GM19397 (cell line): ENCODE results near the gene GMPR2.

Source experiments
- ATAC-seq: cut with Tn5 transposase; IDR thresholded peaks from one replicate; pipeline ENCODE4 v1.9.1; 2021; ENCODE audit warnings: mild to moderate bottlenecking, moderate library complexity; ENCODE audit not compliant: unreplicated experiment

Gene GMPR2

DNA sequence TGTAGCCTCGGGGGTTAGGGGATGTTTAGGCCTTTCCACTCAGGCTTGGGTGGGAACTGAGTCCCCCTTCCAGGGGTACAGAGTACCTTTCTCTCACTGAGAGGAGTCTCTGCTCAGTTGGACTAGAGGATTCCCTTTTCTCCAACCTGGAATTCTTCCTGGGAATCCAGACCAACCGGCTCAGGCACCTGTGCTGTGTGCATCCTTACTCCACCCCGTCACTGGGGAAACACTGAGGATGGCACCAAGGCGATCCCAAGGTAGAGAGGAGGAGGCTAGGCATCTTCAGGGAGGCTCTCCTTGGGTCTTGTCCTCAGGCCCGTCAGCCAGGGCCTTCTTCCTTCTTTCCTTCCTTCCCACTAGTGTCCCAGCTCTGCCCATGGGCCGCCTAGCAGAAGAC lies 31.1 kb downstream of the GMPR2 start:
- no peak for ATAC-seq

DNA sequence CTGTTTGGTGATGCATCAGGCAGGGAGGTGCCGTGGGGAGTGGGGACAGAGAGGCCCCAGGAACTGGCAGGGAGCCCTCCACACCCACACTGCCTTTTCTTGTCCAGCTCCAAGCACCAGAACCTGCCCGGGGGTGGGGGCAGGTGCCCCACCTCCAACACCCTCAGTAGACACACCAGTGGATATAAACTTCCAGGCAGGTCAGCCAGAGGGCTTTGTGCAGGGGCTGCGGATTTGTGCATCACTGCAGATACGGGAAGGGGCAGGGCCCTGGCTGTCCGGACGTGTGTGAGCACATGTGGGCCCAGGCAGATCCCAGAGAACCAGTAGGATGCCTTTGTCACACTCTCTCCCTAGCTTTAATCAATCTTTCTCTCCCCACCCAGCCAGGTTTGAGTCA lies 31.6 kb downstream of the GMPR2 start:
- ATAC-seq: no peak

DNA sequence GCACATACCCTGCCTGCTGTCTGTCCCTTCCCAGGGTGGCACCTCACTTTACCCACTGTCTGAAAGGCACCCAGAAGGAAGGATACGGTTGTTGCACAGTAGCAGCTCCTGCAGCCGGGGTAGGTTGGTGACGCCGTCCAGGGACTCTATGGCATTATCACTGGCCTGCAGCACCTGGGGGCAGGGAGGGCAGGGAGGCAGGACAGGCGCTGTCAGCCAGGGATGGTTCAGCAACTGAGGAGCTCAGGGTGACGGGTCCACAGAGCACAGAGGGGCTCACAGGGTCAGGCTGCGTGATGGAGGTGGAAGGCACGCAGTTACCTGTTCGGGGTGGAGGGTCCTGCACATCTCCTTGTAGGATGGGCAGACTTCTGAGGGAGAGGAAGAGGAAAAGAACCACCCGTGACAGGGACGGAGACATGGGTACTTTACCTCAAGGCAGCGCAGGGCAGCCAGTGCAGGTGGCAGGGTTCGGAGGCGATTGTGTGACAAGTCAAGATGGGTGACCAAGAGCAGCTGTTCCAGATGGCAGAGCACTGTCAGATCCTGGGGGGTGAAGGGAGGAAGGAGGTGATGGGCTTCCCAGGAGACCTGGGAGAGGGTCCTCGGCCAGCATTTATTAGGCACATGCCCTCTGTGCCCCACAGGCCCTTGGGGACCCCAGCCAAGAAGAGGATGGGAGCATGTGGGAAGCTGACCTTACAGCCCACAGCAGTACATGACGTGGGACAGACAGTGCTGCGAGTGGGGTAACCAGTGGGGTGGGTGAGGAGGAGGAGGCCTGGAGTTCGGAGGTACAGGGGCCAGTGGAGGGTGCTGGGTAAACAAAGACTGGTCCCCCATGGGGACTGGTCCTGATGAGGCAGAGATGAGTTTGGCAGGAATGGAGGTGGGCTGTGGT lies 33.9 kb downstream of the GMPR2 start:
- ATAC-seq: no peak

DNA sequence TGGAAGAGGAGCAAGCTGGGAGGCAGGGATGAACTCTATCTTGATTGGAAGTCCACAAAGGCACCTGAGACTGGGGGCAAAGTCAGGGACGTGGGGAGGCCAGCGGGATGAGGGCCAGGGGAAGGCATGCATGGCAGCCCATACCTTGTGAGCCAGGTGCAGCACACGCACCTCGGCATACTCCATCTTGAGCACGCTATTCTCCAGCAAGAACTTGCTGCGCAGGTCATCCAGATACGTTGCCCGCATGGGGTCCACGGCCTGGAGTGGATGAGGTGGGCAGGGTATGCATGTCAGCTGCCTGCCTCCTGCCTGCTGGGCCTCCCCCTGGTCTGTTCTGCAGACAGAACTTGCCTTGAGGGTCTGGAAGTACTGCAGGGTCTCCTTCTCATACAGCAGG lies 34.8 kb downstream of the GMPR2 start:
- no peak for ATAC-seq

DNA sequence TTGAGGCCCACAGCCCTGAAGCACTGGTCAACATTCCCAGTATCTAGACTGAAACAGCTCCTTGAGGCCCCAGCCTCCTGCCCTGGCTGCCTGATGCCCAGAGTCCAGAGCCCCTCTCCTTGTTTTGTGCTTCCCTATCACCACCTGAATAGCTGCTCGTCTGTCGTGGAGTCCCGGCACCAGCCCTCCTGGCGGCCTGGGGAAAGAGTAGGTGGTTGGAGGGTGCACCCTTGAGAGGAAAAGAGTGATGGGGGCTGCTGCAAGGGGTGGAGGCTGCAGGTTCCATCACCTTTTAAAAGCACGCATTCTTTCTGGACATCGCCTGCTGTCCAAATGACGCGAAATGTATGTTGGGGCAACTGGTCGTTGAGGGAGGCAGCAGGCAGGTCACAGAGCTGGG lies 35.5 kb downstream of the GMPR2 start:
- ATAC-seq: no peak

DNA sequence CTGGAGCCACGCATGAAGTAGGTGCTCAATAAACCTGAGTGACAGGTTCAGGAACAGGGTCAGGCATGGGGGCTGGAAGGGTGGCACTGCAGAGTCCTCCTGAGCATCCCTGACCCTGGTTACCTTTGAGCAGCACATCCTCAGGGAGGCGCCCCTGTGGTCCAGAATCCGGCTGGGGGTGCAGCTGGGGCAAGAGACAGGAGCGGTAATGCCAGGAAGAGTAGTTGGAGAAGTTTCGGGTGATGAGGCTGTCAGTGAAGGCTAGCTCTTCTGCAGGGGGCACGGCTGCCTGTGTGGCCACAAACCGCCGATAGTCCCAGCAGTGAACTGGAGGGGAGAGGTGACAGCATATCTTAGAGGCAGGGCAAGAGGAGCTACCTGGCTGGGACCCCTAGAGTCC lies 36.6 kb downstream of the GMPR2 start:
- no peak for ATAC-seq

DNA sequence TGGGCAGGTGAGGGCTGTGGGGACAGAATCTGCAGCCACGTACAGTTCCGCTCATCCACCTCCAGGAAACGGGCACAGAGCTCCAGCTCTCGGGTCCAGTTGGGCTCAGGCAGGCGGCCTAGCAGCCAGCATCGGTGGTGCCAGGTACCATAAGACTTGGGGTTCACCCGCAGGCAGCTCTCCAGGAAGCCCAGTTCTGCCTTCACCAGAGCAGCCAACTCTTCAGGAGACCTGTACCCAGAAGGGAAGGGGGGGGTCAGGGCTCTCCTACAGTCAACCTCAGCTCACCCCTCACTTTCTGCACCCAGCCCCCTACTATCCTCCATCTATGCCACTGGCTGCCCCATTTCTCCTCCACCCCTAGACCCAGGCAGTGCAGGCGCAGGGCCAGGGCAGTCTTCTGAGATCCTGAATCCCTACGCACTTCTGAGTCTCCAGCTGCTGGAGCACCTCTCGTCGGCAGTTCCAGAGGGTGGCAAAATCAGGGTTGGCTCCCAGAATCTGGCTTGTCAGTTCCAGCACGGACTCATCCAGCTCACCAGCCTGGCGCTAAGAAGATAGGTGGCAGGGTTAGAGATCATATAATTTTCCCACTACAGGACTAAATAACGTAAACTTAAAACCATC lies 37.3 kb downstream of the GMPR2 start:
- ATAC-seq: no peak

DNA sequence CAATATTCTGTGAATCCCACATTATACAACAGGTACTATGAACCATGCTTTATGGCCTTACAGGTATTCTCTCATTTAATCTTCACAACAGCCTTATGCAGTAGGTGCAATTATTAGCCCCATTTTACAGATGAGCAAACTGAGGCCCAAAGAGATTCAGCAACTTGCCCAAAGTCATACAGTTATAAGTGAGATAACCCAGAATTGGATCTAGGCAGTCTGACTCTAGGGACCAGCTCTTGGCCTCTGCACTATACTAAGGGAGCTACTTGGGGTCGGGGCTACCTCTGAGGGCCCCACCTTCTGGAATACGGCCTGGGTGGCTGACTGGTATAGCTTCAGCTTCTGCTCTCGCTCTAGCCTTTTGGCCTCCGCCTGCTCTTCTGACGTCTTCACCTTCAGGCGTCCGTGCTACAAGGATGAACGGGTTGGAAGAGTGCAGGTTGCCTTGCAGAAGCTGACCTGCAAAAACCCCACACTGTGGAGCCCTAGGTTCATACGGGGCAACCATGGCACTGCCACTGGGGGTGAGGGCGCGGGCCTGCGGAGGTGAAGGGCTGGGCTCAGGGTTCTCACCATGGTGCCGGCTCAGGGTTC lies 37.9 kb downstream of the GMPR2 start:
- ATAC-seq: no peak

DNA sequence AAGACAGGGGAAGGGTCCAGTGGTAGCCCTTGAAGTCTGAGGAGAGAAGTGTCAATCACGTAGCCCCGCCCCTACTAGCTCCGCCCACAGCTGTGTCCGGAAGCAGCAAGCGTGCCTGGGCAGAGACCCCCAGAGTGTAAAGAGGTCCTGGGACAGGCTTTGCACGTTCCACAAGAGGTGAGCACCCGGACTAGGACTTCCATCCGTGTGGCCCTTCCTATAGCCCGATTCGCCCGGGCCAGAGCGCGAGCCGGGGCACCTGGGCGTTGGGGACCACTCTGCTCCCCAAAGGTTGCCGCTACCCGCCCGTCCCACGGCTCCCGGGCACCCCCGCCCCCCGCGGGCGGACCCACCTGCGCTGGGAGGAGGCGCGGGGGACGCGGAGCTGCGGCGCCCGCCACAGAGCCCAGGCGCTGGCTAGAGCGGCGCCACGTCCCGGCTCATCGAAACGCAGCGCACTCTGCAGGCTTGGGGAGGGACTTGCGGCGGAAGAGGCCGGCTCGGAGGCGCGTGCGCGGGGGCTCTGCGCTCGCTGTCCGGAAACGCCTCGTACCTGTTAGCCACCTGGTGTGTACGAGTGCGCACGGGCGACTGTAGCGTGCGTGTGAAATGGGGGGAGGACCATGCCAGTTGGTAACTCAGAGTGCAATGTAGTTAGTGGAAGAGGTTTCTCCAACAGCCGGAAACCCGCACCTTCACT lies 38.6 kb downstream of the GMPR2 start, which contains the start of gene RABGGTA:
Gene RABGGTA (minus strand): TSS at position 464 of the 700 bp plus-strand sequence. CDS start 482 bp downstream, outside the sequence.
- peak; percentile 89 for ATAC-seq

DNA sequence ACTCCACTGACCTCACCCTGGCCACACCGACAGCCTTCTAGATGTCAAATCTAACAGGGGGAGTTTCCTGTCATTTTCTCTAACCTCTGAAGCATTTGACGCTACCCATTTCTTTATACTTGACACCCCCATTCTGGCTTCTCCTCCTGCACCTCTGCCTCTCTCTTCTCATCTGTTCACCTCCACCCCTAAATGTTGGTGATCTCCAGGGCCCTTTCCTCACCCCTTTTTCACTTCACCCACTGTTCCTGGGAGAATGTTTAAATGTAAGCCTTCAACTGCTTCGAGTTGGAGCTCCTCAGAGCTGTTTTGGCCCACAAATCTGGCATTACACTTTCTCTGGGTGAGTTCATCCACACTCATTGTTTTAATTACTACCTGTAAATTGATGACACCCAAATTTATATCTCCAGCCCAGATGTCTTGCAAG lies 39.1 kb downstream of the GMPR2 start:
- no peak for ATAC-seq

DNA sequence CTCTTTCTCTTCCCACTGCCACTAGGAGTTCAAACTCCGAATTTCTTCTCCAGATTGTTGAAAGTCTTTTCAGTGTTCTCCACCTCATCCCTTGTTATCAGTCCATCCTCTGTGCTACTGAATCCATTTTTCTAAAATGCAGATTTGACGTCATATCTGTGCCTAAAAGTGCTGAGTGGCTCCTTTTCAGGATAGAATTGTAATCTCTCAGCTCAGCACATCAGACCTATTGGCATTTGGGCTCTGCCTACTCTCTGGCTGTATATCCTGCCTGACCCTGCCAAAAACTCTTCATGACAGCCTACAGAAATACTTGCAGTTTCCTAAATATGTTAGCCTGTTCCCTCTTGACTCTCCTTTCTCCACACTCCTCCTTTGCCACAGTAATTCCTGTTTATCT lies 39.7 kb downstream of the GMPR2 start:
- no peak for ATAC-seq

DNA sequence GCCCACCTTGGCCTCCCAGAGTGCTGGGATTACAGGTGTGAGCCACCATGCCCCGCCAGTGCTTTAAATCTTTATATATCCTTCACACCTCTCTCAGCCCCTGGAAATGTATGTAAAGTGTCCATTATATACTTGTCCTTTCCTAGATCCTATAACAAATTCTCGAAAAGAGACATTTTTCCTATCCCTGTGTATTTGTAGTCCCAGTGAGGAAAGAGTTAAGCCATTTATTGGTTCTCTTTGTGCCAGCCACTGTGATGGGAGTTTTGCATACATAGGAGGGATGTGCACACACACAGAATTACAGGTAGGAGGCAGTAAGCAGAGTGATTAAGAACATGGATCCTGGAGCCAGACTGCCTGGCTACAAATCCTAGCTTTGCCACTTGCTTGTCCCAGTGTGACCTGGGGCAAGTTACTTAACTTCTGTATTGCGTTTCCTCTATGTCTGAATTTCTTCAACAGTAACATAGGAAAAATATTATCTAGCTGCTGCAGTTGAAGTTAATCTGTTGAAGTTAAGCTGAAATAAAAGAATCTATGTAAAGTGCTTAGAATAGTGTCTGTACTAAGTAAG lies 40.8 kb downstream of the GMPR2 start:
- ATAC-seq: no peak

DNA sequence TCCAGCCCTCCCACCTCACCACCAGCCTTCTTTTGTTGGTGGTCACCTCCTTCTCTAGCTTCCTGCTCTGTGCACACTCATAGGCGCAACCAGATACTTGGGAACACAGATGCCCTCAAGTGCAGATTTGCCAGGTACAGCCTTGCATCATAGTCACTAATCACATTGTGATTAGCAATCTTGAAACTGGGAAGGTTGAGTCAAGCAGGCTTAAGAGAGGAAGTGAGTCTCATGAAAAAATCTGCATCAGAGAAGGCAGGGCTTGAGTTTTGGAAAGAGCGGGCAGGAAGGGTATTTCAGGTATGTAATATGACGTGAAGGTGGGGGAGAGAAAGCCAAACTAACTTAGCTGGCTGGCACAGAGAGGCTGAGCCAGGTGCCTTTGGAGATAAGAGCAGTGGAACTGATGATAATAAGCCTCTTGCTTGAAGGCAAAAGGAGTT lies 41.4 kb downstream of the GMPR2 start:
- ATAC-seq: peak; percentile 27

DNA sequence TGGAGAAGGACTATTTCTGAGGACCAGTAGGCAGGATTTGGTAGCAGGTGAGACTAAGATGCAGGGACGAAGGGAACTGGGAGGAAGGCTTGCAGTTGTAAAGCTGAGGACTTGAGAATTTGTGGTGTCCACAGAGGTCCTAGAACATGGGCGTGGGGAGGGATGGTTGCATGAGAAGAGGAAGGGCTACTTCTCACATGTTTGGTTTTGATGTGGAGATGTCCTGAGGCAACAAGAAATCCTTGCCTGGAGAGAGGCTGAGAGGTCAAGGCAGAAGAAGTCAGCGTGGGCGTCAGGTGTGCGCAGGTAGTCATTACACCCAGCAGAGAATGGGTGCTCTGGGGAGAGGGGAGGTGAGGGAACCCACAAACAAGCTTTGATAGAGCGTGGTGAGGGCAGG lies 44.3 kb downstream of the GMPR2 start:
- no peak for ATAC-seq

DNA sequence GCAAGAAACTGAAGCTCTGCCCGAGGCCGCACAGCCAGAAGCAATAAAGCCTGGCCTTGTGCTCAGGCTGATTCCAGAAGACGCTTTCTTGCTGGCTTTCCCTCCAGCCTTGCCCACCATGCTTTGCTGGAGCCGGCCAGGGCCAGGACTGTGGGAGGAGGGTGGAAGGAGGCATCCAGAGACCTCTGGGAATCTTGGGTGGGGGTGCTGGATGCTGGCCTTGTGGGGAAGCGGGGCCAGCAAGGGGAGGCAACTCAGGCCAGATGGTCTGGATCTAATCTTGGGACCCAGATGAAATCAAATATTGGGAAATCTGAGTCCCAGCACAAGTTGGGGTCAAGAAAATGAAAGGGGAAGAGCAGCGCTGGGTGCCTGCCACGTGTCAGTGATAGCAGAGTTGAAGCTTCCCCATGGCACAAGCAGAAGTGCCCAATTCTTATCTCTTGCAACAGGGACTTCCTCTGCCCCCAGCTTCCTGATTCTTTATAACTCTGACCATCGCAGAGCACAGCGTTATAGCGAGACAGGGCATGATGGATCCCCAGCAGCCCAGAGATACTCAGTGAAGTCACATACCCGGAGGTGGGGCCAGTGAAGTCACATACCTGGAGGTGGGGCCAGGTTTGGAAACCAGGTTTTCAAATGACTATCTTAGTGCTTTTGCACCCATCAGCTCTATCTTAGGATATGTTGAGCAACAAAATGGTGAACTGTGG lies 45.0 kb downstream of the GMPR2 start:
- no peak for ATAC-seq

DNA sequence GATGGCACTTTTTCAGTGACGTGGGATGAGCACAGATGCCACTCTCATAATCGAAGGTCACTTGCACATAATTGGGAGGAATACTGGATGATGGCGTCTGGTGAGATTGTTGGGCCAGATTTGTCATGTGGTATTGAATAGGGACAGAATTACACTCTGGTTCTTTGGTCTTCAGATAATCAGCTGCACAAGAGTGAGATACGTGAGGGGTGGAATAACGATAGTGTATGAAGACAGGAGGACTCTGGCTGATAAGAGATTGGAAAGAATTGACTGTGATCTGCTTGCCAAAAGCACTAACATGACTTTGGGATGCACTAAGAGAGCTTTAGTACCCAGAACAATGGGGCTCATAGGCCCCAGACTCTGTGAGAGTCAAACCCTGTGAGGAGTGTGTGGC lies 45.7 kb downstream of the GMPR2 start:
- no peak for ATAC-seq

DNA sequence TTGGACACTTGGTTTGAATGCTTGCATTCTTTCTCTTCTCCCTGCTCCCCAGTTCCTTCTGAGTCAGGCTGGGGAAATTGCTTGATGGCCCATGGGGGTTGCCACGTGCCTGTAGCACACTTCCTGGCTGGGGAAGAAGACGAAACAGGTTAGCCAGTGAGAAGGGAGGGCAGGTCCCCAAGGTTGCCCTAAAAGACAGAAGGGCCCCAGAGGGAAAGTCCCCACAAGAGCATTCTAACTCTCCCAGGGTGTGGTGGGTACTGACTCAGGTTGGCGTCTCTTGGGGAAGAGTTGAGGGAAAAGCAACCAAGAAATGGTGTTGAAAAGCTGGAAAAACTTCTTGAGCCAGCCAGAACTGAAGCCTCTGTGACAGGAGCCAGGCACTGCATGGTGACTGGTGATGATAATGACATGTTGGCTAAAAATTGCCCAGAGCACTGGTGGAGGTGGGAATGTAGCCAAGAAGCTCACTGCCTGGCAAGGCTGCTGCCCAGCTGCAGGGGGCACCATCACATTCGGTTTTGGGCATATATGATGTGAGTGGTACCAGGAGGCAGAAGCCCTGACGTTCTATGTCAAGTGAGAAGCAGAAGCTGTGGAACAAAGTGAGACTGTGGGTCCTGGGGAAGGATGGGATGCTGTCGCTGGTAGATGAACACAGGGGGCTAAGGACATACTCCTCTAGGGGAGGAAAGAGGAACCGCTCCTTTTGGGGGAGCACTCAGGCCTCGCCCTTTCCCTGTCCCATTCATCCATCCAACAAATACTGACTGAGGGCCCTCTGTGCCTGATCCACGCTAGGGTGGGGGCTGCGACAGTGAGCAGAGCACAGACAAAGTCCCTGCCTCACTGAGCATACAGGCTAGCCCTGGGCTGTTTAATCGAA lies 46.8 kb downstream of the GMPR2 start:
- peak; percentile 64 for ATAC-seq

DNA sequence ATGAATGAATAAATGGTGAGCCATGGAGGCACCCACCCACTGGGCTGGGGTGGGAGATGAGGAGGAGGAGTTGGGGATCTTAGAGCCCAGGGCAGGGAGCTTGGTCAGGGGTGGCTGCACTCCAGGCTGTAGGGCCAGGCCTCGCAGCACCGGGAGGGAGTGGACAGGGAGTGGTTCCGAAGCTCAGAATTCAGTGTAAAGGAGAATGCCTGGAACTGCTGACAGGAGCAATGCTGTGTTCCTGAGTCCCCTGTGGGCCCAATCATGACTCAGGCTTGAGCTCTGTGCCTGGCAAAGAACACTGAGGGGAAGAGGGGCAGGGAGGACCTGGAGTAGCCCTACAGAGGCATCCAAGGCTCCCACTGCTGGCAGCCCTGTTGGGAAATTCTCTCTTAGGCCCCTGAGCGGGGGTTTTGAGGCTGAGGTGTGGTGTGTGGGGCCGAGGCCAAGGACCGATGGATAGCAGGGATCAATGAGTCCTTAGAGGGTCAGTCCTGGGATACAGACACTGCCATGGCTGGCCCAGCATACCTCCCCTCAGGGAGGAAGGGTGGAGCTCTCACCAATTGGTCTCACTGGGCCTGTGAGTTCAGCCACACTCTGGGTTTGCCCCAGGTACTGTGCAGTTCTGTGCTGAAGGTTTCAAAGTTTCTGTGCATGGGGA lies 48.2 kb downstream of the GMPR2 start:
- ATAC-seq: no peak

DNA sequence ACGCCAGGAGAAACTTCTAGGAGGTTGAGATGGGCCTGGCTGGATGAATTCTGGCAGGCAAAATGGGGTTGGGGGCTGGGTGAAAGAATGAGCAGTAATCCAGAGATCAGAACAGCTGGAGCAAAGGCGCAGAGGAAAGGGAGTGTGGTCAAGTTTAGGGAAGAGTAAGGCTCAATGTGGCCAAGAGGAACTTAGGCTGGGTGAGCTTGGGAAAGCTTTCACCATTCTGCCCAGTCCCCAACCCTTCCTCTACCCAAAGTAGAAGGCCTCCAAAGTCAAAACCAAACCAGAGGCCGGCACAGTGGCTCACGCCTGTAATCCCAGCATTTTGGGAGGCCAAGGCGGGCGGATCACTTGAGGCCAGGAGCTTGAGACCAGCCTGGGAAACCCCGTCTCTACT lies 48.9 kb downstream of the GMPR2 start:
- ATAC-seq: no peak
